Central memory CD8-positive, alpha-beta T cell (primary cell): ENCODE results near the gene UBE3A.
A peak's percentile ranks its signal among the peaks of the same experiment; 100 is the strongest.

Experiments used
- ATAC-seq: fragments of 150-1000 bp; cut with Tn5 transposase; replicated peaks from 2 replicates; pipeline ENCODE4 v1.10.0; 2022; ENCODE audit warnings: mild to moderate bottlenecking, moderate FRiP score, moderate number of reproducible peaks; ENCODE audit not compliant: poor library complexity, severe bottlenecking; ENCODE audit errors: extremely low read depth
- DNase-seq, 2 donors: peaks; one replicate each; pipeline ENCODE4 v3.0.0; 2021; ENCODE audit warnings: low spot score in 2 of 2
- H3K27ac Mint-ChIP-seq: one replicate; pipeline ENCODE4 v1.8.0; 2022; ENCODE audit warnings: low read depth, mild to moderate bottlenecking, moderate library complexity, mixed read lengths
- H3K27me3 Mint-ChIP-seq: one replicate; pipeline ENCODE4 v1.8.0; 2022; ENCODE audit warnings: mixed read lengths
- H3K36me3 Mint-ChIP-seq: one replicate; pipeline ENCODE4 v1.8.0; 2022; ENCODE audit warnings: mild to moderate bottlenecking, moderate library complexity, mixed read lengths; ENCODE audit not compliant: insufficient read depth
- H3K4me1 Mint-ChIP-seq: one replicate; pipeline ENCODE4 v1.8.0; 2022; ENCODE audit warnings: mixed read lengths
- H3K4me3 Mint-ChIP-seq: one replicate; pipeline ENCODE4 v1.8.0; 2022; ENCODE audit warnings: mild to moderate bottlenecking, moderate library complexity, mixed read lengths
- H3K9me3 Mint-ChIP-seq: one replicate; pipeline ENCODE4 v1.8.0; 2022; ENCODE audit warnings: mixed read lengths

UBE3A gene

GRCh38 chr15:25433118-25433865 lies 5.5 kb downstream of the UBE3A start:
- Mint-ChIP-seq H3K27ac (no peak overlapping the region), H3K27me3 (no peaks in the 10 kb centered on the region), H3K4me1 (peaks cover 58% of the 10 kb centered on the region), H3K36me3 (peaks cover 7% of the 10 kb centered on the region), H3K9me3 (no peaks in the 10 kb centered on the region), H3K4me3 (no peak overlapping the region)
- ATAC-seq, result no peak
- no peak for DNase-seq

- Mint-ChIP-seq H3K9me3 (no peaks in the 10 kb centered on the region), H3K27ac (no peak overlapping the region), H3K27me3 (no peaks in the 10 kb centered on the region), H3K36me3 (peaks cover 3% of the 10 kb centered on the region), H3K4me1 (peaks cover 63% of the 10 kb centered on the region), H3K4me3 (no peak overlapping the region)
- ATAC-seq, result no peak
- DNase-seq, result no peak
Observed at GRCh38 chr15:25431836-25432561, 6.8 kb downstream of the UBE3A start.

GRCh38 chr15:25427861-25428260 lies 11.0 kb downstream of the UBE3A start:
- Mint-ChIP-seq H3K36me3 (peaks cover 5% of the 10 kb centered on the region), H3K27me3 (no peaks in the 10 kb centered on the region), H3K27ac (no peak overlapping the region), H3K9me3 (no peaks in the 10 kb centered on the region), H3K4me3 (no peak overlapping the region), H3K4me1 (peaks cover 62% of the 10 kb centered on the region)
- DNase-seq, result no peak
- ATAC-seq, result no peak

GRCh38 chr15:25426896-25427610 lies 11.8 kb downstream of the UBE3A start:
- peak overlapping the region; percentile 37 for H3K27ac Mint-ChIP-seq
- peaks cover 5% of the 10 kb centered on the region for H3K36me3 Mint-ChIP-seq
- H3K4me3 Mint-ChIP-seq, result no peak overlapping the region
- peaks cover 57% of the 10 kb centered on the region for H3K4me1 Mint-ChIP-seq
- no peaks in the 10 kb centered on the region for H3K27me3 Mint-ChIP-seq
- DNase-seq (no peak), ATAC-seq (no peak)
- H3K9me3 Mint-ChIP-seq, result no peaks in the 10 kb centered on the region

- no peak for ATAC-seq
- H3K4me1 Mint-ChIP-seq, result peaks cover 63% of the 10 kb centered on the region
- peaks cover 8% of the 10 kb centered on the region for H3K36me3 Mint-ChIP-seq
- DNase-seq, result no peak
- no peak overlapping the region for H3K27ac Mint-ChIP-seq
- H3K27me3 Mint-ChIP-seq, result no peaks in the 10 kb centered on the region
- H3K9me3 Mint-ChIP-seq, result no peaks in the 10 kb centered on the region
- no peak overlapping the region for H3K4me3 Mint-ChIP-seq
Observed at GRCh38 chr15:25424073-25424472, 14.8 kb downstream of the UBE3A start.

GRCh38 chr15:25422021-25422420 lies 16.8 kb downstream of the UBE3A start:
- H3K9me3 Mint-ChIP-seq, result no peaks in the 10 kb centered on the region
- H3K4me3 Mint-ChIP-seq, result no peak overlapping the region
- H3K27me3 Mint-ChIP-seq, result no peaks in the 10 kb centered on the region
- no peak overlapping the region for H3K27ac Mint-ChIP-seq
- H3K36me3 Mint-ChIP-seq, result peaks cover 8% of the 10 kb centered on the region
- H3K4me1 Mint-ChIP-seq, result peaks cover 71% of the 10 kb centered on the region
- ATAC-seq, result no peak
- no peak for DNase-seq

GRCh38 chr15:25418202-25418601 lies 20.6 kb downstream of the UBE3A start:
- Mint-ChIP-seq H3K36me3 (peaks cover 6% of the 10 kb centered on the region), H3K27ac (no peak overlapping the region), H3K27me3 (no peaks in the 10 kb centered on the region), H3K4me3 (no peak overlapping the region), H3K9me3 (no peaks in the 10 kb centered on the region), H3K4me1 (peaks cover 82% of the 10 kb centered on the region)
- no peak for DNase-seq
- no peak for ATAC-seq

GRCh38 chr15:25417604-25418003 lies 21.2 kb downstream of the UBE3A start:
- H3K4me1 Mint-ChIP-seq, result peaks cover 84% of the 10 kb centered on the region
- no peaks in the 10 kb centered on the region for H3K27me3 Mint-ChIP-seq
- H3K27ac Mint-ChIP-seq, result no peak overlapping the region
- no peaks in the 10 kb centered on the region for H3K9me3 Mint-ChIP-seq
- DNase-seq, result no peak
- no peak overlapping the region for H3K4me3 Mint-ChIP-seq
- ATAC-seq, result no peak
- peaks cover 7% of the 10 kb centered on the region for H3K36me3 Mint-ChIP-seq

GRCh38 chr15:25416693-25417092 lies 22.1 kb downstream of the UBE3A start:
- peaks cover 79% of the 10 kb centered on the region for H3K4me1 Mint-ChIP-seq
- ATAC-seq, result no peak
- H3K9me3 Mint-ChIP-seq, result no peaks in the 10 kb centered on the region
- no peak overlapping the region for H3K4me3 Mint-ChIP-seq
- peaks cover 7% of the 10 kb centered on the region for H3K36me3 Mint-ChIP-seq
- no peak for DNase-seq
- no peak overlapping the region for H3K27ac Mint-ChIP-seq
- H3K27me3 Mint-ChIP-seq, result no peaks in the 10 kb centered on the region

- Mint-ChIP-seq H3K4me3 (no peak overlapping the region), H3K4me1 (peaks cover 71% of the 10 kb centered on the region), H3K27me3 (no peaks in the 10 kb centered on the region), H3K36me3 (peaks cover 4% of the 10 kb centered on the region), H3K9me3 (no peaks in the 10 kb centered on the region), H3K27ac (no peak overlapping the region)
- ATAC-seq (no peak), DNase-seq (no peak)
Observed at GRCh38 chr15:25415707-25416106, 23.1 kb downstream of the UBE3A start.

- H3K4me1 Mint-ChIP-seq, result peaks cover 70% of the 10 kb centered on the region
Observed at GRCh38 chr15:25415217-25415616, 23.6 kb downstream of the UBE3A start.

GRCh38 chr15:25410649-25411048 lies 28.2 kb downstream of the UBE3A start:
- Mint-ChIP-seq H3K27me3 (no peaks in the 10 kb centered on the region), H3K27ac (no peak overlapping the region), H3K4me3 (no peak overlapping the region), H3K4me1 (peaks cover 49% of the 10 kb centered on the region), H3K9me3 (no peaks in the 10 kb centered on the region), H3K36me3 (peaks cover 7% of the 10 kb centered on the region)
- DNase-seq, result no peak
- ATAC-seq, result no peak

More at GRCh38 chr15:25415217-25415616, 23.6 kb downstream of the UBE3A start:
- H3K4me3 Mint-ChIP-seq, result peak overlapping the region; percentile 57
- DNase-seq, result no peak
- H3K27ac Mint-ChIP-seq, result peak overlapping the region; percentile 74
- no peaks in the 10 kb centered on the region for H3K9me3 Mint-ChIP-seq
- ATAC-seq, result no peak
- peaks cover 4% of the 10 kb centered on the region for H3K36me3 Mint-ChIP-seq
- H3K27me3 Mint-ChIP-seq, result no peaks in the 10 kb centered on the region
